Frontal cortex (tissue), 4 donors: Measurements from ENCODE around the gene C11orf97. TPM values are rescaled to one million over a fixed set of nuclear protein-coding genes. Genes with fewer than 3 reads are reported as not detected.
"Not testable (repeated sequence)": the region's sequence is repeated elsewhere in the genome, so short reads cannot be mapped to it uniquely, and the experiment has no call there.

Experiments used
- DNase-seq, 2 donors: peaks; one replicate each; pipeline ENCODE4 v3.0.0; 2012; ENCODE audit warnings: low spot score in 2 of 2
- FAIRE-seq: peaks from 2 replicates; lab custom pipeline; 2012; peaks lifted over from hg19 to GRCh38; lab: Jason Lieb, UNC
- total RNA-seq: library from RNA; depleted of rRNA; stranded (reverse); fragments of >200 nt; gene quantifications from one replicate; pipeline ENCODE4 v1.2.3, GENCODE V29; 2014
- donor health status: control.
- donor health status: control.
- donor health status: control.

The C11orf97 gene
- total RNA-seq = not detected

- DNase-seq (peak; percentile 41 to 62), FAIRE-seq (no peak)
These were observed at the start of gene C11orf97 for GRCh38 chr11:94511932-94512781. TSS of gene C11orf97 (plus strand) at chr11:94512461. CDS start at chr11:94512529, 68 bp downstream.

- no peak for DNase-seq
- FAIRE-seq = no peak
These were observed 42.8 kb upstream of the C11orf97 start for GRCh38 chr11:94469416-94469815.

GRCh38 chr11:94472916-94473799 lies 39.1 kb upstream of the C11orf97 start:
- FAIRE-seq (no peak), DNase-seq (no peak)

- no peak for DNase-seq
- FAIRE-seq = no peak
These were observed 34.6 kb upstream of the C11orf97 start for GRCh38 chr11:94477624-94478023.

GRCh38 chr11:94481342-94481741 lies 30.9 kb upstream of the C11orf97 start:
- no peak for FAIRE-seq
- no peak for DNase-seq

- FAIRE-seq (no peak), DNase-seq (no peak)
These were observed 26.2 kb upstream of the C11orf97 start for GRCh38 chr11:94486068-94486467.

- DNase-seq = peak; percentile 61 to 85
- FAIRE-seq = peak; percentile 95
These were observed 18.8 kb upstream of the C11orf97 start, which contains the start of the genes ANKRD49 and MRE11 for GRCh38 chr11:94493281-94494125. TSS of gene ANKRD49 (plus strand) at chr11:94493984. CDS start at chr11:94496694, 2,710 bp downstream. TSS of gene MRE11 (minus strand) at chr11:94493844. CDS start at chr11:94492801, 1,043 bp downstream.

GRCh38 chr11:94494126-94494680 lies 18.1 kb upstream of the C11orf97 start:
- FAIRE-seq = no peak
- DNase-seq = no peak

- FAIRE-seq (no peak), DNase-seq (no peak)
These were observed 12.1 kb upstream of the C11orf97 start for GRCh38 chr11:94500181-94500580.

GRCh38 chr11:94501522-94501921 lies 10.7 kb upstream of the C11orf97 start:
- FAIRE-seq = peak; percentile 39
- DNase-seq = no peak

- FAIRE-seq (peak; percentile 87), DNase-seq (peak in 1 of 2 donors; percentile 29)
These were observed 7.5 kb upstream of the C11orf97 start for GRCh38 chr11:94504689-94505293.

GRCh38 chr11:94506513-94506912 lies 5.7 kb upstream of the C11orf97 start:
- not testable (repeated sequence) for DNase-seq, FAIRE-seq

- no peak for DNase-seq
- FAIRE-seq = no peak
These were observed 4.8 kb upstream of the C11orf97 start for GRCh38 chr11:94507485-94507884.

GRCh38 chr11:94513091-94513490 lies 830 bp downstream of the C11orf97 start:
- FAIRE-seq (no peak), DNase-seq (no peak)

GRCh38 chr11:94515398-94515797 lies 3.1 kb downstream of the C11orf97 start:
- no peak for DNase-seq
- FAIRE-seq = no peak

GRCh38 chr11:94516725-94517124 lies 4.5 kb downstream of the C11orf97 start:
- FAIRE-seq (no peak), DNase-seq (no peak)

- DNase-seq (no peak), FAIRE-seq (no peak)
These were observed 6.0 kb downstream of the C11orf97 start for GRCh38 chr11:94518300-94518699.

- DNase-seq (peak in 1 of 2 donors; percentile 25), FAIRE-seq (peak; percentile 91)
These were observed 7.3 kb downstream of the C11orf97 start for GRCh38 chr11:94519478-94520084.
